ENCODE data around the gene HAO2.
A peak's percentile ranks its signal among the peaks of the same experiment; 100 is the strongest.

The HAO2 gene

DNA sequence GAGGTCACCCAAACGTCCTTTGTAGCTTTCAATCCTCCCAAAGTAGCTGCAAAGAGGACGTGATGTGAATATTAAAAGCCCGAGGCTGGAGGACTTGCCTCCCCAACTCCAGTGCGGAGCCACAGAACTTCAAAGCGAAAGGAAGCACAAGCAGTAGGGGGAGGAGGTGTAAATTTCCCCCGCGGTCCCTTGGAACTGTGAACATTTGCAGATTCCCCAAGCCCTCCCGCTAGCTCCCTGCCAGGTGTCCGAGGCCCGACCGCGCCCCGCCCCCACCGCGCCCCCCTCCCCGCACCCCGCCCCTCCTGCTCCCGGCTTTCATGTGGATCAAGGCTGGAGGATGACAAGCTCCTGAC, 41.5 kb upstream of the HAO2 start:
- DNase-seq (ENCODE audit: low read depth): peak; percentile 7
- no peak for TF ChIP-seq CTCF (IDR thresholded peaks at IDR 0.05; ENCODE audit: insufficient read depth, low read depth, low read length, missing control alignments)
- H3K4me3 ChIP-seq (ENCODE audit: low read length): peak overlapping the region; percentile 10

DNA sequence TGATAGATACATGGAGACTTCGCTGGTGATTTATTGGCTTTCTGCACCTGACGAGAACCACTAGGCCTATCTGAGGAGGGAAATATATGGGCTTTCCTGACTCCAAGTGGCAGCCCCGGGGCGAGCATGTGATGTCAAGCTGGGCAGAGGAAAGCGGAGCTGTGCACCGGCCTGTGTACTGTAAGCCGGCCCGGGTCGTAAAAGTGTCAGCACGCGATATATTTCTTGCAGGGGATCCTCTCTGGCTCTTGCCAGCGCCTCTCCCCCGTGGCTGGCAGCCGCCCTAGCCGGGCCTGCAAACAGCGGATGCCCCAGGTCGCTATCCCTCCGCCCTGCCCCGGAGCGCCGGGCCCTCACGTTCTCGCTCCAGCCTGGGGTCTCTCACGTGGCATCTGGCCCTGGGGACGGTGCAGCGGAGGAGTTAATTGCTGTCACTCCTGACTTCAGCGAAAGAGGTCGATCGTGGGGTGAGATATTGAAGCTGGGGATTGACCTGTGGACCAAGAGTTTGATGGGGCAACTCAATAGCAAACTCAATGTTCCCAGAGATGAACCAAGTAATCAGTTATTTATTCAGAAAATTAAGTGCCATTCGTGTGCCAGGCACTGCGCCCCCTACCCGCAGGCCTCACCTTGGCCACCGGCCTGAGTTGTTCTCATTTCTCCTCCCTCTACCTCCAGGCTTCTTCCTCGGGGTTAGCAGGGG, 41.0 kb upstream of the HAO2 start:
- H3K4me3 ChIP-seq (ENCODE audit: low read length): peak overlapping the region; percentile 7
- peak; percentile 17 for DNase-seq (ENCODE audit: low read depth)
- TF ChIP-seq CTCF (IDR thresholded peaks at IDR 0.05; ENCODE audit: insufficient read depth, low read depth, low read length, missing control alignments): peak; percentile 27

DNA sequence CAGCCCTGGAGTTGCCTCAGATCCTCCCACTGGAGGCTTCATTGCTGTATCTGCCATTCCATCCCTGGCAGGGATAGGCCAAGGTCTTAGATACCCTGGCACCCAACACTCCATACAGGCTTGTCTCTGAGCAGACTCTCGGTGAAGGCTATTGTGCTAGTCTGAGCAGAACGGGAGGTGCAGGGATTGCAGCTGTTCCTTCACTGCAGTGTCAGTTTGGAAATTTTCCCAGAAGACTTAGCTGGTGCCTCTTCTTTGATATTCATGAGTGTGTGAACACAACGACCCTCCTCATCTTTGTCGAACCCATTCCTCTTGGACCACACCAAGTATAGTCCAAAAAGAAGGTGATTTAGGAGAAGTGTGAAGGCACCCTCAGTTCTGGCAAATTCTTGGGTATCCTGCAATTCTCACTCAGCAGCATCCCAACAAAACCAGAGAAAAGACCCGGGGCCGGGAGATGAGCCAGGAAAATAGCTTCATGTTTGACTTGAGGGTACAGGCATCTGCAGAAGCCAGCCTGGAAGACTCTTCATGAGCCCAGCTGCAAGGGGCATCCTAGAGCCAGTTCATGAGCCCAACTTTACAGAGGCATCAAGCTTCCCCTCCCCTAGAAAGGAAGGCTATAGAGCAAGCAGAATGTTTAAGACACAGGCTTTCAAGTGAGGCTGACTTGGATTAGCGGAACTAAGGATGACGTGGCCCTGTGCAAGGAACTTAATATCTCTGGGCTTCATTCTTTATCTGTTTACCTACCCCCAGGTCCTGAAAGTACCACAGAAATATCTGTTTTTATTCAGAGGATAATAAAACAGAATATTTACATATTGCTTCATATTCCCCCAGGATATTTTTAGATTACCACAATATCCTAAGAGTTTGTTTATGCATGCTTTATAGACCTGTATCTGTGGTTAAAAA, 38.8 kb upstream of the HAO2 start:
- DNase-seq (ENCODE audit: low read depth): peak; percentile 18

GRCh38 chr1:119330466-119331189, 38.0 kb upstream of the HAO2 start:
- no peak overlapping the region for H3K4me3 ChIP-seq (ENCODE audit: low read length)
- no peak for TF ChIP-seq CTCF (IDR thresholded peaks at IDR 0.05; ENCODE audit: insufficient read depth, low read depth, low read length, missing control alignments)
- no peak for DNase-seq (ENCODE audit: low read depth)

More for the DNA sequence above, 38.8 kb upstream of the HAO2 start:
- H3K4me3 ChIP-seq (ENCODE audit: low read length): no peak overlapping the region
- TF ChIP-seq CTCF (IDR thresholded peaks at IDR 0.05; ENCODE audit: insufficient read depth, low read depth, low read length, missing control alignments): no peak

- no peak for DNase-seq (ENCODE audit: low read depth)
- no peak overlapping the region for H3K4me3 ChIP-seq (ENCODE audit: low read length)
- no peak for TF ChIP-seq CTCF (IDR thresholded peaks at IDR 0.05; ENCODE audit: insufficient read depth, low read depth, low read length, missing control alignments)
These were observed 37.4 kb upstream of the HAO2 start for GRCh38 chr1:119331190-119331515.

- no peak overlapping the region for H3K4me3 ChIP-seq (ENCODE audit: low read length)
- DNase-seq (ENCODE audit: low read depth): no peak
- no peak for TF ChIP-seq CTCF (IDR thresholded peaks at IDR 0.05; ENCODE audit: insufficient read depth, low read depth, low read length, missing control alignments)
These were observed 36.7 kb upstream of the HAO2 start for GRCh38 chr1:119331915-119332314.

Data from epithelial cell of esophagus (primary cell).